Spleen (tissue), 11 donors: Measurements from ENCODE around the gene LRMDA. TPM values are rescaled to one million over a fixed set of nuclear protein-coding genes. Genes with fewer than 3 reads are reported as not detected.

Experiments
- DNase-seq: peaks from one replicate; pipeline ENCODE4 v3.0.0-alpha.2; 2020
- H3K27ac ChIP-seq, 8 donors: fragments of 200-600 bp; sonication (generic) in 7 of 8; 1 replicate in 4 of 8; 2 replicates in 4 of 8; pipeline versions ENCODE4 v1.5.0 to v1.8.0; 2016 to 2021; ENCODE audit warnings: inconsistent platforms in 4 of 8, mild to moderate bottlenecking in 4 of 8, moderate library complexity in 1 of 8
- H3K27me3 ChIP-seq, 7 donors: fragments of 200-600 bp; sonication (generic) in 6 of 7; replicated peaks in 1 of 7; 1 replicate in 4 of 7; 2 replicates in 3 of 7; pipeline versions ENCODE4 v1.5.0 to v1.8.0; 2016 to 2021; ENCODE audit warnings: inconsistent platforms in 3 of 7, mild to moderate bottlenecking in 1 of 7
- H3K36me3 ChIP-seq, 6 donors: fragments of 200-600 bp; sonication (generic) in 5 of 6; 1 replicate in 4 of 6; 2 replicates in 2 of 6; pipeline versions ENCODE4 v1.5.0 to v1.8.0; 2016 to 2021; ENCODE audit warnings: inconsistent platforms in 2 of 6
- H3K4me1 ChIP-seq, 6 donors: fragments of 200-600 bp; sonication (generic) in 5 of 6; 1 replicate in 3 of 6; 2 replicates in 3 of 6; pipeline versions ENCODE4 v1.5.0 to v1.8.0; 2016 to 2021; ENCODE audit warnings: inconsistent platforms in 3 of 6
- H3K4me3 ChIP-seq, 8 donors: fragments of 200-600 bp; sonication (generic) in 7 of 8; 1 replicate in 4 of 8; 2 replicates in 4 of 8; pipeline versions ENCODE4 v1.5.0 to v1.8.0; 2016 to 2021; ENCODE audit warnings: inconsistent platforms in 4 of 8, mild to moderate bottlenecking in 4 of 8, moderate library complexity in 2 of 8
- H3K9me3 ChIP-seq, 8 donors: fragments of 200-600 bp; sonication (generic) in 7 of 8; 1 replicate in 4 of 8; 2 replicates in 4 of 8; pipeline versions ENCODE4 v1.5.0 to v1.8.0; 2016 to 2021; ENCODE audit warnings: inconsistent platforms in 4 of 8
- CTCF ChIP-seq, 11 experiments: fragments of 200-600 bp in 7 of 11; fragments of 450-650 bp in 4 of 11; sonication (generic) in 4 of 11; IDR thresholded peaks in 8 of 11; conservative IDR thresholded peaks in 3 of 11; 1 replicate in 7 of 11; 2 replicates in 4 of 11; pipeline versions ENCODE4 v1.4.0 to v1.8.0; 2016 to 2021; ENCODE audit warnings: antibody characterized with exemption in 11 of 11, inconsistent platforms in 4 of 11, mild to moderate bottlenecking in 1 of 11
- POLR2A ChIP-seq, 3 donors: fragments of 450-650 bp; IDR thresholded peaks; one replicate each; pipeline ENCODE4 v1.5.1; 2017; ENCODE audit warnings: antibody characterized with exemption in 3 of 3, mild to moderate bottlenecking in 1 of 3
- POLR2AphosphoS5 ChIP-seq, 3 donors: sonication (generic); formaldehyde crosslinking; IDR thresholded peaks; one replicate each; pipeline ENCODE4 v1.5.1; 2017; ENCODE audit warnings: antibody characterized with exemption in 3 of 3
- WGBS, 5 donors: extraction: QIAGEN DNeasy Blood & Tissue Kit in 3 of 5; methylation state at CpG; one replicate each; pipeline versions ENCODE4 v1.1.5 to v1.1.7; 2013 to 2018; 5-methylcytosine and 5-hydroxymethylcytosine counted together
- intact Hi-C: fragments of 100-400 bp; cut with DNase I; formaldehyde crosslinking; loops from one replicate; pipeline ENCODE4 v1.15.0; 2023; ENCODE audit warnings: low total_unique reads
- polyA plus RNA-seq, 3 donors: library from polyadenylated mRNA; stranded (reverse); fragments of 200-250 nt; gene quantifications; one replicate each; pipeline ENCODE4 v1.2.1, GENCODE V29; 2013
- total RNA-seq, 7 donors: library from RNA; depleted of rRNA in 3 of 7; stranded (reverse); fragments of >200 nt in 3 of 7; fragmentation: NEBNext Ultra II Directional in 4 of 7; extraction: Animal tissue kit (Norgen Biotek cat#: 25700) in 4 of 7; gene quantifications; one replicate each; pipeline versions ENCODE4 v1.1.0 to v1.2.1, GENCODE V29; 2016 to 2021
- donor health status: healthy with polysubstance abuse.
- donor health status: DM: no; HTN: no; CAD: no; lungs with moderate emphysema.
- donor health status: DM: no; HTN: no; CAD: no.
- donor health status: Bipolar disorder and iron deficiency.
- donor health status: healthy.
- donor health status: DM: no; HTN: no; CAD: no.
- donor health status: DM: yes; HTN: yes; CAD: no.

LRMDA gene
- total and polyA plus RNA-seq, 10 donors = 7.3 to 46.6 (median 28.2) TPM

DNA sequence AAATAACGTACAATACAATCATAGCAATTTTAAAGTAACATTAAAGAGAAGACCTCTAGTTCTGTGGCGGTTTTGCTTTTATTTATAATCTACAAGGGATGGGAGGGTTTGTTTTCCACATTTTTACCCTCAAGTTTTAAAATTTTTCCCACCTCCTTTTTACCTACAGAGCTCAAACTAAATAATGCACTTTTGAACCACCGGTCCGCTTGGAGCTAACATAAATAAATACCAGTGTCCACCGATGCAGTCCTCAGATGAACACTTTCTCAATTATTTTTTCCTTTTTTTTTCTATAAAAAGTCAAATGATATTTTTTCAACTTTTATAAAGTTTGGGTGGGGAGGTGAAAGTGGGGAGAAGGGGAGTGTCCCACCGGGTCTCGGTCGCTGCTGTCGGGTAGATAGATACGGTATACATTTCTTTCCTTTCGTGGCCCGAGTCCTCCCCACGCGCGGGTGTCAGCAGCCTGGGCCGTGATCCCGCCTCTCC lies 33.2 kb upstream of the LRMDA start:
- TF ChIP-seq CTCF (IDR thresholded peaks at IDR 0.05 in 8 of 11, conservative IDR thresholded peaks at IDR 0.05 in 3 of 11) (no peak), POLR2AphosphoS5 (IDR thresholded peaks at IDR 0.05) (no peak), POLR2A (IDR thresholded peaks at IDR 0.05) (no peak)
- Histone ChIP-seq H3K27me3 (peaks cover 0 to 100% (median 61%) of the 10 kb centered on the region in 7 donors), H3K4me3 (peak overlapping the region in 7 of 8 donors; percentile 70 to 90 (median 83)), H3K27ac (peak overlapping the region; percentile 77 to 95 (median 90)), H3K4me1 (peaks cover 0 to 88% (median 69%) of the 10 kb centered on the region in 6 donors), H3K36me3 (peaks cover 0 to 13% (median 0%) of the 10 kb centered on the region in 6 donors), H3K9me3 (no peaks in the 10 kb centered on the region)
- intact Hi-C loops = loop anchor here (5.0 kb wide), 1 partner anchor 106 kb away; no protein-coding TSS in a partner anchor
- 57 to 79% (median 69%) methylated on average over 17 of the region's 17 CpGs for WGBS, 5 donors
- DNase-seq = no peak

DNA sequence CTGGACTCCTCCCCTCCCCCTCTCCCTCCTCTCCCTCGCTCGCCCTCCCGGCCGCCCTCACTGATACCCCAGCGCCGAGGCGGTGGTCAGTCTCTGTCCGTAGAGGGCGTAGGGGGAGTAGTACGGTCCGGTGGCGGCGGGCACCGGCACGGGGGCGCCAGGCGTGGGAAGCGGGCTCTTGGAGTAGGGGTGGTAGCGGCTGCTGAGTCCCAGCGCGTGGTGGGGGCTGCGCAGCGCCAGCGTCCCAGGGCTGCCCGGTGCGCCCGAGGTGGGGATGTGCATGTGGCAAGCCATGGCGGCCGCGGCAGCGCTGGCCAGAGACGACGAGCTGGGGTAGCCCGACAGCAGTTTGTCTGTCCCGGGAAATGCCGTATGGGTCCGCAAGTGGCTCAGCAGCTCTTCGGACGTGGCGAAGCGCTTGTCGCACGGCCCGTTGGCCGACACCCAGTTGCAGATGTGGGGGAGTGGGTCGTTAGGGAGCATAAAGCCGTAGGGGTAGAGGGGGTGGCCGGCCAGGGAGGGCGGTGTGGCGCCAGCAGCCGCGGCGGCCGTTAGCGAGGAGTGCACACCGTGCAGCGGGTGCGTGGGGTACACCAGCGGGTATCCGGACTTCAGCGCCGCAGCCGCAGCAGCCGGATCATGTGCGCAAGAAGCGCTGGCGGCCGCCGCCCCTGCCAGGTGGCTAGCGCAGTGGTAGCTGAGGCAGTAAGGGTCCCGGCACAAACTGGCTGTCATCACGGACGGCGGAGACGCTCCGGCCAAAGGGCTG lies 32.5 kb upstream of the LRMDA start:
- 57 to 91% (median 76%) methylated on average over 65 to 76 of the region's 76 CpGs for WGBS, 5 donors
- H3K27ac ChIP-seq = peak overlapping the region; percentile 77 to 95 (median 90)
- intact Hi-C loops = loop anchor here (5.0 kb wide), 1 partner anchor 107 kb away; no protein-coding TSS in a partner anchor
- no peak for DNase-seq
- H3K36me3 ChIP-seq = peaks cover 0 to 13% (median 0%) of the 10 kb centered on the region in 6 donors
- H3K9me3 ChIP-seq = no peaks in the 10 kb centered on the region
- TF ChIP-seq POLR2AphosphoS5 (IDR thresholded peaks at IDR 0.05) (peak in 2 of 3 donors; percentile 68 to 71), CTCF (IDR thresholded peaks at IDR 0.05 in 8 of 11, conservative IDR thresholded peaks at IDR 0.05 in 3 of 11) (no peak), POLR2A (IDR thresholded peaks at IDR 0.05) (no peak)
- peaks cover 0 to 94% (median 76%) of the 10 kb centered on the region in 6 donors for H3K4me1 ChIP-seq
- peaks cover 0 to 100% (median 66%) of the 10 kb centered on the region in 7 donors for H3K27me3 ChIP-seq
- peak overlapping the region; percentile 42 to 90 (median 77) for H3K4me3 ChIP-seq

- peaks cover 0 to 100% (median 73%) of the 10 kb centered on the region in 7 donors for H3K27me3 ChIP-seq
- 8 to 27% (median 24%) methylated on average over 21 to 71 of the region's 71 CpGs for WGBS, 5 donors
- peak overlapping the region; percentile 42 to 90 (median 77) for H3K4me3 ChIP-seq
- no peaks in the 10 kb centered on the region for H3K9me3 ChIP-seq
- intact Hi-C loops = loop anchor here (5.0 to 10.0 kb wide), 4 partner anchors 107 to 1585 kb away; no protein-coding TSS in a partner anchor
- H3K4me1 ChIP-seq = peaks cover 0 to 100% (median 81%) of the 10 kb centered on the region in 6 donors
- DNase-seq = peak; percentile 91
- TF ChIP-seq POLR2AphosphoS5 (IDR thresholded peaks at IDR 0.05) (peak in 2 of 3 donors; percentile 55 to 71), CTCF (IDR thresholded peaks at IDR 0.05 in 8 of 11, conservative IDR thresholded peaks at IDR 0.05 in 3 of 11) (peak in 10 of 11 experiments; percentile 30 to 82 (median 48)), POLR2A (IDR thresholded peaks at IDR 0.05) (no peak)
- peak overlapping the region; percentile 77 to 95 (median 90) for H3K27ac ChIP-seq
- H3K36me3 ChIP-seq = peaks cover 0 to 13% (median 0%) of the 10 kb centered on the region in 6 donors
Measured at GRCh38 chr10:75399461-75400162, 31.8 kb upstream of the LRMDA start.
